Neuronal stem cell (in vitro differentiated cells): ENCODE measurements around the gene OXLD1.
"Not testable (repeated sequence)": the region's sequence is repeated elsewhere in the genome, so short reads cannot be mapped to it uniquely, and the experiment has no call there.

Source experiments
- DNase-seq: peaks from one replicate; pipeline ENCODE4 v3.0.0-alpha.2; 2013; ENCODE audit warnings: low spot score
- H2AFZ ChIP-seq: one replicate; pipeline ENCODE4 v1.6.1; 2013; ENCODE audit warnings: mild to moderate bottlenecking, low read length, inconsistent platforms
- H2AK5ac ChIP-seq: 2 replicates; pipeline ENCODE4 v1.6.1; 2013; ENCODE audit warnings: low read depth, mild to moderate bottlenecking, inconsistent platforms, low read length, moderate library complexity, mixed read lengths
- H2BK120ac ChIP-seq: 2 replicates; pipeline ENCODE4 v1.6.1; 2013; ENCODE audit warnings: low read depth, mild to moderate bottlenecking, inconsistent platforms, low read length, moderate library complexity, mixed read lengths
- H2BK12ac ChIP-seq: one replicate; pipeline ENCODE4 v1.6.1; 2013; ENCODE audit warnings: low read length, inconsistent platforms
- H2BK15ac ChIP-seq: 2 replicates; pipeline ENCODE4 v1.6.1; 2013; ENCODE audit warnings: mild to moderate bottlenecking, low read length, inconsistent platforms, mixed read lengths
- H2BK5ac ChIP-seq: one replicate; pipeline ENCODE4 v1.6.1; 2013; ENCODE audit warnings: inconsistent platforms, mild to moderate bottlenecking, low read length, moderate library complexity
- H3K14ac ChIP-seq: one replicate; pipeline ENCODE4 v1.6.1; 2013; ENCODE audit warnings: low read length, inconsistent platforms
- H3K18ac ChIP-seq: 2 replicates; pipeline ENCODE4 v1.6.1; 2013; ENCODE audit warnings: low read length, inconsistent platforms
- H3K23ac ChIP-seq: 2 replicates; pipeline ENCODE4 v1.6.1; 2013; ENCODE audit warnings: low read depth, mild to moderate bottlenecking, mixed read lengths, low read length, inconsistent platforms; ENCODE audit not compliant: poor library complexity
- H3K27ac ChIP-seq: replicated peaks from 3 replicates; pipeline ENCODE4 v1.5.1; 2013; ENCODE audit warnings: low read length, inconsistent platforms
- H3K27me3 ChIP-seq, 3 experiments: 2 replicates each; pipeline ENCODE4 v1.6.1; 2013; ENCODE audit warnings: low read length in 3 of 3, mild to moderate bottlenecking in 2 of 3, inconsistent platforms in 1 of 3, low read depth in 1 of 3, mixed read lengths in 1 of 3, moderate library complexity in 1 of 3; ENCODE audit not compliant: control insufficient read depth in 3 of 3, insufficient read depth in 3 of 3
- H3K36me3 ChIP-seq, 2 donors: replicated peaks in 1 of 2; 2 replicates each; pipeline ENCODE4 v1.6.1; 2013; ENCODE audit warnings: low read length in 2 of 2; ENCODE audit not compliant: control insufficient read depth in 2 of 2, insufficient read depth in 2 of 2
- H3K4ac ChIP-seq: 2 replicates; pipeline ENCODE4 v1.6.1; 2013; ENCODE audit warnings: inconsistent platforms, mild to moderate bottlenecking, low read length, moderate library complexity
- H3K4me1 ChIP-seq, 2 donors: 1 replicate in 1 of 2; 2 replicates in 1 of 2; pipeline ENCODE4 v1.6.1; 2013; ENCODE audit warnings: low read length in 2 of 2, low read depth in 1 of 2; ENCODE audit not compliant: control insufficient read depth in 2 of 2, insufficient read depth in 1 of 2
- H3K4me2 ChIP-seq: one replicate; pipeline ENCODE4 v1.6.1; 2013; ENCODE audit warnings: mild to moderate bottlenecking, low read length, inconsistent platforms; ENCODE audit not compliant: insufficient read depth, poor library complexity, severe bottlenecking
- H3K4me3 ChIP-seq, 2 donors: 2 replicates each; pipeline ENCODE4 v1.5.1; 2013; ENCODE audit warnings: low read length in 2 of 2, mild to moderate bottlenecking in 2 of 2, inconsistent platforms in 1 of 2, moderate library complexity in 1 of 2
- H3K79me1 ChIP-seq: one replicate; pipeline ENCODE4 v1.6.1; 2013; ENCODE audit warnings: low read depth, mild to moderate bottlenecking, inconsistent platforms, low read length, moderate library complexity
- H3K9ac ChIP-seq: one replicate; pipeline ENCODE4 v1.6.1; 2013; ENCODE audit warnings: mild to moderate bottlenecking, low read depth, low read length, inconsistent platforms; ENCODE audit not compliant: poor library complexity
- H3K9me3 ChIP-seq, 2 donors: replicated peaks in 1 of 2; 2 replicates each; pipeline versions ENCODE3 to v1.6.1; 2013; ENCODE audit warnings: low read length in 2 of 2, mild to moderate bottlenecking in 2 of 2, inconsistent platforms in 1 of 2, low read depth in 1 of 2, mixed read lengths in 1 of 2, moderate library complexity in 1 of 2; ENCODE audit not compliant: control insufficient read depth in 2 of 2, insufficient read depth in 1 of 2
- H4K8ac ChIP-seq: one replicate; pipeline ENCODE4 v1.6.1; 2013; ENCODE audit warnings: low read depth, mild to moderate bottlenecking, inconsistent platforms, low read length, moderate library complexity
- H4K91ac ChIP-seq: one replicate; pipeline ENCODE4 v1.6.1; 2013; ENCODE audit warnings: low read length, low read depth, mild to moderate bottlenecking, inconsistent platforms; ENCODE audit not compliant: poor library complexity
- WGBS, 2 donors: extraction: QIAGEN DNeasy Blood & Tissue Kit; methylation state at CpG; one replicate each; pipeline ENCODE4 v1.1.7; 2013; ENCODE audit warnings: missing lambda C conversion rate in 2 of 2, mixed read lengths in 1 of 2; ENCODE audit not compliant: insufficient read length in 2 of 2, insufficient replicate concordance in 1 of 2; ENCODE audit errors: extremely low coverage in 2 of 2; 5-methylcytosine and 5-hydroxymethylcytosine counted together

The OXLD1 gene

GRCh38 chr17:81630274-81630673 lies 36.1 kb downstream of the OXLD1 start:
- WGBS, 2 donors: no CpG with 5 or more reads among the region's 8 CpGs
- H3K36me3 ChIP-seq: peaks cover 13 to 64% of the 10 kb centered on the region in 2 donors

GRCh38 chr17:81621494-81622130 lies 44.8 kb downstream of the OXLD1 start:
- H3K9me3 ChIP-seq: peaks cover 7 to 9% of the 10 kb centered on the region in 2 donors
- H3K4me3 ChIP-seq: no peak overlapping the region
- H3K27me3 ChIP-seq: no peaks in the 10 kb centered on the region
- H3K14ac ChIP-seq: no peak overlapping the region
- H2BK120ac ChIP-seq: no peak overlapping the region
- no peak overlapping the region for H3K27ac ChIP-seq
- no peaks in the 10 kb centered on the region for H3K4me1 ChIP-seq
- no peak overlapping the region for H3K23ac ChIP-seq
- no peak for DNase-seq
- peaks cover 6% of the 10 kb centered on the region for H3K79me1 ChIP-seq
- H3K36me3 ChIP-seq: peaks cover 47 to 81% of the 10 kb centered on the region in 2 donors
- no peak overlapping the region for H3K4ac ChIP-seq
- no peak overlapping the region for H3K9ac ChIP-seq
- H3K4me2 ChIP-seq: no peak overlapping the region
- WGBS, 2 donors: no CpG with 5 or more reads among the region's 11 CpGs
- H2BK12ac ChIP-seq: no peak overlapping the region
- H4K91ac ChIP-seq: no peak overlapping the region
- H3K18ac ChIP-seq: no peak overlapping the region
- H2AFZ ChIP-seq: no peak overlapping the region
- H4K8ac ChIP-seq: no peak overlapping the region
- H2AK5ac ChIP-seq: no peak overlapping the region
- H2BK15ac ChIP-seq: no peak overlapping the region
- H2BK5ac ChIP-seq: no peak overlapping the region

More at GRCh38 chr17:81630274-81630673, 36.1 kb downstream of the OXLD1 start:
- no peak for DNase-seq
- no peaks in the 10 kb centered on the region for H3K4me1 ChIP-seq
- no peaks in the 10 kb centered on the region for H3K9me3 ChIP-seq
- no peak overlapping the region for H3K4ac ChIP-seq
- no peak overlapping the region for H2AK5ac ChIP-seq
- no peak overlapping the region for H2BK5ac ChIP-seq
- no peak overlapping the region for H3K4me3 ChIP-seq
- no peak overlapping the region for H2BK15ac ChIP-seq
- H2BK12ac ChIP-seq: no peak overlapping the region
- H3K23ac ChIP-seq: no peak overlapping the region
- no peak overlapping the region for H3K14ac ChIP-seq
- no peaks in the 10 kb centered on the region for H3K27me3 ChIP-seq
- no peak overlapping the region for H4K8ac ChIP-seq
- no peak overlapping the region for H4K91ac ChIP-seq
- H3K4me2 ChIP-seq: no peak overlapping the region
- H2AFZ ChIP-seq: no peak overlapping the region
- H3K79me1 ChIP-seq: peaks cover 4% of the 10 kb centered on the region
- no peak overlapping the region for H3K18ac ChIP-seq
- H3K9ac ChIP-seq: no peak overlapping the region
- no peak overlapping the region for H3K27ac ChIP-seq
- H2BK120ac ChIP-seq: no peak overlapping the region

GRCh38 chr17:81618307-81618706 lies 48.1 kb downstream of the OXLD1 start:
- not testable (repeated sequence) for H3K4me3 ChIP-seq, H2BK120ac ChIP-seq, H3K14ac ChIP-seq, H3K27me3 ChIP-seq, DNase-seq, H2AK5ac ChIP-seq, H3K18ac ChIP-seq, H2BK15ac ChIP-seq, H3K4ac ChIP-seq, H2BK12ac ChIP-seq, H3K4me2 ChIP-seq, H3K9me3 ChIP-seq, H4K91ac ChIP-seq, H3K4me1 ChIP-seq, H3K27ac ChIP-seq, H3K79me1 ChIP-seq, H3K9ac ChIP-seq, H3K23ac ChIP-seq, H2BK5ac ChIP-seq, H4K8ac ChIP-seq, H2AFZ ChIP-seq
- no CpG with 5 or more reads among the region's 36 CpGs for WGBS, 2 donors
- peaks cover 39 to 76% of the 10 kb centered on the region in 2 donors for H3K36me3 ChIP-seq

- Histone ChIP-seq H2BK12ac (no peak overlapping the region), H3K14ac (no peak overlapping the region), H3K4me1 (no peaks in the 10 kb centered on the region), H3K18ac (no peak overlapping the region), H3K9ac (no peak overlapping the region), H3K9me3 (peaks cover 3 to 7% of the 10 kb centered on the region in 2 donors), H4K8ac (no peak overlapping the region), H2AFZ (no peak overlapping the region), H3K27ac (no peak overlapping the region), H3K4ac (no peak overlapping the region), H2AK5ac (no peak overlapping the region), H3K79me1 (peaks cover 5% of the 10 kb centered on the region), H2BK5ac (no peak overlapping the region), H2BK15ac (no peak overlapping the region), H3K23ac (no peak overlapping the region), H3K4me3 (peak overlapping the region in 1 of 2 donors; percentile 19), H3K27me3 (no peaks in the 10 kb centered on the region), H3K36me3 (peaks cover 45 to 77% of the 10 kb centered on the region in 2 donors), H4K91ac (no peak overlapping the region), H2BK120ac (no peak overlapping the region), H3K4me2 (no peak overlapping the region)
- DNase-seq: no peak
- WGBS, 2 donors: no CpG with 5 or more reads among the region's 7 CpGs
These were observed 49.5 kb downstream of the OXLD1 start for GRCh38 chr17:81616877-81617276.
